Effector CD8-positive, alpha-beta T cell (primary cell): ENCODE data around the gene KLK15.
"Not testable (repeated sequence)": the region's sequence is repeated elsewhere in the genome, so short reads cannot be mapped to it uniquely, and the experiment has no call there.

Source experiments
- DNase-seq: peaks from one replicate; lab custom pipeline; 2025; lab: John Stamatoyannopoulos, UW

KLK15 gene

GRCh38 chr19:50796634-50797428, 36.5 kb downstream of the KLK15 start:
- DNase-seq, result no peak

- DNase-seq, result no peak
Observed at GRCh38 chr19:50796128-50796633, 37.2 kb downstream of the KLK15 start.

GRCh38 chr19:50795664-50796073, 37.7 kb downstream of the KLK15 start:
- DNase-seq, result no peak

GRCh38 chr19:50794876-50795663, 38.3 kb downstream of the KLK15 start:
- no peak for DNase-seq

- DNase-seq, result no peak
Observed at GRCh38 chr19:50794074-50794875, 39.1 kb downstream of the KLK15 start.

- no peak for DNase-seq
Observed at GRCh38 chr19:50793558-50794065, 39.8 kb downstream of the KLK15 start.

GRCh38 chr19:50792272-50793250, 40.8 kb downstream of the KLK15 start:
- no peak for DNase-seq

- DNase-seq, result no peak
Observed at GRCh38 chr19:50791594-50792271, 41.6 kb downstream of the KLK15 start.

GRCh38 chr19:50790922-50791467, 42.4 kb downstream of the KLK15 start:
- DNase-seq, result no peak

GRCh38 chr19:50790396-50790795, 43.0 kb downstream of the KLK15 start, which contains the start of gene ACP4:
Gene ACP4, plus strand, starts transcription at chr19:50790415. Its CDS starts 0 bp downstream, at chr19:50790415.
- no peak for DNase-seq

- no peak for DNase-seq
Observed at GRCh38 chr19:50785329-50785728, 48.0 kb downstream of the KLK15 start.

GRCh38 chr19:50784710-50785109, 48.7 kb downstream of the KLK15 start:
- no peak for DNase-seq

- DNase-seq, result not testable (repeated sequence)
Observed at GRCh38 chr19:50783848-50784152, 49.6 kb downstream of the KLK15 start.

- DNase-seq, result no peak
Observed at GRCh38 chr19:50780753-50781435, 52.5 kb downstream of the KLK15 start.

GRCh38 chr19:50779504-50780457, 53.6 kb downstream of the KLK15 start:
- no peak for DNase-seq

GRCh38 chr19:50778906-50779430, 54.4 kb downstream of the KLK15 start:
- DNase-seq, result no peak

GRCh38 chr19:50777830-50778303, 55.5 kb downstream of the KLK15 start:
- no peak for DNase-seq

GRCh38 chr19:50777261-50777660, 56.1 kb downstream of the KLK15 start:
- DNase-seq, result no peak
